Kidney tubule cell (primary cell): ENCODE data around the gene MRS2.
"Not testable (repeated sequence)": the region's sequence is repeated elsewhere in the genome, so short reads cannot be mapped to it uniquely, and the experiment has no call there.

ENCODE experiments used
- DNase-seq: peaks from one replicate; pipeline ENCODE4 v3.0.0-alpha.2; 2018; ENCODE audit warnings: low spot score

The MRS2 gene, protein sequence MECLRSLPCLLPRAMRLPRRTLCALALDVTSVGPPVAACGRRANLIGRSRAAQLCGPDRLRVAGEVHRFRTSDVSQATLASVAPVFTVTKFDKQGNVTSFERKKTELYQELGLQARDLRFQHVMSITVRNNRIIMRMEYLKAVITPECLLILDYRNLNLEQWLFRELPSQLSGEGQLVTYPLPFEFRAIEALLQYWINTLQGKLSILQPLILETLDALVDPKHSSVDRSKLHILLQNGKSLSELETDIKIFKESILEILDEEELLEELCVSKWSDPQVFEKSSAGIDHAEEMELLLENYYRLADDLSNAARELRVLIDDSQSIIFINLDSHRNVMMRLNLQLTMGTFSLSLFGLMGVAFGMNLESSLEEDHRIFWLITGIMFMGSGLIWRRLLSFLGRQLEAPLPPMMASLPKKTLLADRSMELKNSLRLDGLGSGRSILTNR

DNA sequence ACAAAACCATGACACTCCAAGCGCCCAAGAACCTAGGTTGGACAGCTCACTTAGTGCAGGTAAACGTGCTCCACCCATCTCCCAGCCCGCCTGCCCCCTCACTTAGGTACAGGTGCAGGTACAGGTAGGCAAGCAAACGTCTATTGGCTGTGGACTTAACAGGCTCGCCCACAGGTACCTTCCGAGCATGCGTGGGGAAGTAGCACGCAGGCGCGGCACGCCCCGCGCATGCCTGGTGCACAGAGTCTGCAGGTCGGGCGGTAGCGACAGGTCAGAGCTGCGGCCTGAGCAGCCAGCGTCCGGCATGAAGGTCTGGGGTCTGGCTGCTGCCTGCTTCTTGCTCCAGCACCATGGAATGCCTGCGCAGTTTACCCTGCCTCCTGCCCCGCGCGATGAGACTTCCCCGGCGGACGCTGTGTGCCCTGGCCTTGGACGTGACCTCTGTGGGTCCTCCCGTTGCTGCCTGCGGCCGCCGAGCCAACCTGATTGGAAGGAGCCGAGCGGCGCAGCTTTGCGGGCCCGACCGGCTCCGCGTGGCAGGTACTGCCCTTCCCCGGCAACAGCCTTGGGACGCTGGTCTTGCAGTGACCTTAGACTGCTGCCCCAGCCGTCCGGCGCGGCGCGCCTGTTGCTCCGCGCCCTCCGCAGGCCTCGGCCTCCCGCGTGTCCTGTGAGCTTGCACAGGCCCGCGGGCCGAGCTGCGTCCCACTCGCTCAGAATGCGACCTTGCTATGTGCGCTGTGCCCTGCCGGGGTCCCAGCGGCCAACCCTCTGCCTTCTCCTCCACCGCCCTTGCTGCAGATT is at the start of gene MRS2:
TSS of gene MRS2 (plus strand) at position 240 of the 804 bp plus-strand sequence. CDS start at position 351, 111 bp downstream.
- peak; percentile 95 for DNase-seq

DNA sequence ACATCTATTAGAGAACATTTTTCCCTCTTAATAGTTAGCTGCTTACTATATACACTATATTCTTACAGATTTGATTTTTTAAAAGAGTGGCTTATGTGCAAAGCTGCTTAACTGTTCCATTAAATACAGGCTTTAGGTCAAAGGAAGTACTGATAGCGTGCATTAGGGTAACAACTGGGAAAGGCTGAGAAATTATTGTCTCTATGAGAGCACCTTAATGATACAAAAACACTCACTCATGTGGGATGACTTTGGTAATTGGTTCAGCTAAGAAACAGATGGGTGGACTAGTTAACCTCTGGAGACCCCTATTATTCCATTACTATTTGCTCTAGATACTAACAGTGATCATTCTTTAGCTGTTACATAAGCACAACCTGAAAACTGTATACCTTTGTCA is 48.9 kb upstream of the MRS2 start:
- DNase-seq, result no peak

DNA sequence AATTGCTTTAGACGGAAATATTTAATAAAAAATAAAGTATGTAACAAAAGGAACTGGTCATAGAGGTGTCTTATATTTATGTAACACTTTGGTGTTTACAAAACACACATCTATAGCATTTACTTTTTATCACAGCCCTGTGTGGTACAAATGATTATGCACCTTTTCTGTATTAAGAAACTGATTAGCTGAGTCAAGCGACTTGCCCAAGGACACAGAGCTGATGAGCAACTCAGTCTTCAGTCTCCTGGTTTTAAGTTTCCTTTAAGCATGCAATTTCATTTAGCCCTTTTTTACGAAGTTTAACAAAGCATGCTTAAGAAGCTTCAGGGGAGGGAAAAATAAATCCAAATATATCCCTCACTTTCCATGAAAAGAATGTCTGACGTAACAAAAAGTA is 47.3 kb upstream of the MRS2 start:
- no peak for DNase-seq

DNA sequence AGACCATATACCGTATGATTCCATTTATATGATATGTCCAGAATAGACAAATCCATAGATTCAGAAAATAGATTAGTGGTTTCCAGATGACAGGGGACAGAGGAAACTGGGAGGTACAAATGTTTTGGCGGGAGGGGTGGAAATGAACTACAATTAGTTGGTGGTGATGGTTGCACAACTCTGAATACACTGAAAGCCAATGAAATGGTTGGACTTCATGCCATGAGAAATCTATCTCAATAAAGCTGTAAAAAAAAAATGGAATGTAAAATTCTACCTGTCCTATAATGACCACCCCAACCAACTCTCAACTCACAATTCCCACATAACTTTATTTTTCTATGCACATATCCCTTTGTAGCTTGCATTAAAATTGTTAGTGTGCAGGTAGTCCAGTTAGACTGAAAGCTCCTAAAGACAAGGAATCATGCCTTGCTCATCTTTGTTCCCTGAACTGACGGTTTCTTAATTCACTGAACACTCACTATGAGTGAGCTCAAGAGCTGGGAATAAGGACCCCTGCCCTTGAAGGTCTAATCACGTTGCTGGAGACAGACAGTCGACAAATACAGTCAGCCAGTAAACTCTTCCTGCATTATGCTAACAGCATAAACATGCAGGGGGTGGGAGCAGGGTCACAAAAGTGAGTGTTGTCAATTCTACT is 46.3 kb upstream of the MRS2 start:
- DNase-seq, result peak; percentile 64

DNA sequence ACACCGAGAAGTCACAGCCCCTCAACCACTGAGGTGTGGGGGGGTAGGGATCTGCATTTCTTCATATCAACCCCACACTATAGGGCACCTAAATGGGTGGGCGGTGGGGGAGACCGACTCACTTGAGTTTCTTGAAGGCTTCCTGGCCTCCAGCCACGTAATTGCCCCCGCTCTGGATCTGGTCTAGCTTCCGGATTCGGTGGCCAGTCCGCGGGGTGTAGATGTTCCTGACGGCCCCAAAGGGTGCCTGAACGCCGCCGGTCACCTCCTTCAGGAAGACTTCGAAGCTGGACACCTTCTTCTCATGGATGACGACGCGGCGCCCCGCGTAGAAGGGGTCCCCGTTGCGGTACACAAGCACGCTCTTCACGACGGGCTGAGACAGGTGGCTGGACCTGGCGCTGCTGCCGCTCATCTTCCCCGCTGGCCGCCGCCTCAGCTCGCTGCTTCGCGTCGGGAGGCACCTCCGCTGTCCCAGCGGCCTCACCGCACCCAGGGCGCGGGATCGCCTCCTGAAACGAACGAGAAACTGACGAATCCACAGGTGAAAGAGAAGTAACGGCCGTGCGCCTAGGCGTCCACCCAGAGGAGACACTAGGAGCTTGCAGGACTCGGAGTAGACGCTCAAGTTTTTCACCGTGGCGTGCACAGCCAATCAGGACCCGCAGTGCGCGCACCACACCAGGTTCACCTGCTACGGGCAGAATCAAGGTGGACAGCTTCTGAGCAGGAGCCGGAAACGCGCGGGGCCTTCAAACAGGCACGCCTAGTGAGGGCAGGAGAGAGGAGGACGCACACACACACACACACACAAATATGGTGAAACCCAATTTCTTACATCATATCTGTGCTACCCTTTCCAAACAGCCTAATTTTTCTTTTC is 45.2 kb upstream of the MRS2 start, which contains the start of gene DCDC2:
TSS of gene DCDC2 (minus strand) at position 724 of the 883 bp plus-strand sequence. CDS start at position 415, 309 bp downstream.
- DNase-seq, result peak; percentile 97

DNA sequence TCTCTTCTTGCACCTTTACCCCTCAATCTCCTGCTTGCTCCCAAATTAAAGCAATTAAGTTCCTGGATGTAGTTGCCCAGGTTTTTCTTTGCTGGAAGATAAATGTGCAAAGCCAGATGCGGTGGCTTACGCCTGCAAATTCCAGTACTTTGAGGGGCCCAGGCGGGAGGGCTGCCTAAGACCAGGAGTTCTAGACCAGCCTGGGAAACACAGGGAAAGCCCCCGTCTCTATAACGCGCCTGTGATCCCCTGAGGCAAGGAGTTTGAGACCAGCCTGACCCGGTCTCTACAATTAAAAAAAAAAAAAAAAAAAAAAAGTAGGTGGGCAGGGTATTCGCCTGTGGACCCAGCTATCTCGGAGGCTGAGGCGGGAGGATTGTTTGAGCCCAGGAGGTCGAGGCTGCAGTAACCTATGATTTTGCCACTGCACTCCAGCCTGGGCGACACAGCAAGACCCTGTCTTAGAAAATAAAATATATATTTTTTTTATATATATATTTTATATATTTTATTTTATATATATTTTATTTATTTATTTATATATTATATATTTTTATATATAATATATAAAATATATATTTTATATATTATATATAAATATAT is 44.4 kb upstream of the MRS2 start:
- DNase-seq, result no peak

DNA sequence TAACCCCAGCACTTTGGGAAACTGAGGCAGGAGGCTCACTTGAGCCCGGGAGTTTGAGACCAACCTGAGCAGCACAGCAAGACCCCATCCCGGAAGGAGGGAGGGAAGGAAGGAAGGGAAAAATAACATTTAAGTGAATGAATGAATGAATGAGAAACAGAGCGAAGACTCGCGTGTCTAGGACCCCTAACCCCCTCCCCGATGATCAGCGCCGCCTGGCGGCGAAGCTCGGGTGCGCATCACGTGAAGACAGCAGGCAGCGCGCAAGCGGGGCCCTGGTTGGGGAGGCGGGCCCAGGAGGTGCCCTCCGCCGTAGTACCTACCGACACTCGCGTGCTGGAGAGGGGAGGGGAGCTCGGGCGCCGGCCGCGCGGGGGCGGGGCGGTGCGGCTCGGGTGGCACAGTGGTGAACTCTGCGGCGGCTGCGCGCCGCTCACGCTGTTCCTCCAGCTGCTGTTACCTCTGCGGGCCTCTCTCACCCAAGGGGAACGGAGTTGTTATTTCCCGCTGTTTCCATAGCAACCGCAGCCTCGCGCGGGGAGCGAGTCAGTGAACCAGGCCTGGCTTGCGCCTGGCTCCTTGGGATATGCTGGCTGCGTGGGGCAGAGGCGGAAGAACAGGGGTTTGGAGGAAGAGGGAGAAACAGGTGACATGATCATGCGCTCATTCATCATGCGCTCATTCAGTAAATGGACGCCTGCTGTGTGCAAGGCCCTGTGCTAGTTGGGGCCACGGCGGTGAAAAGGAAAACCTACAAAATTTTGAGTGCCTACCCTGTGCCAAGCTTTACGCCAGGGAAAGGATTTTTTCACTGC is 42.9 kb upstream of the MRS2 start:
- DNase-seq, result peak; percentile 100

GRCh38 chr6:24362363-24362762 is 40.4 kb upstream of the MRS2 start:
- DNase-seq, result not testable (repeated sequence)

GRCh38 chr6:24365103-24365633 is 37.6 kb upstream of the MRS2 start:
- DNase-seq, result not testable (repeated sequence)

DNA sequence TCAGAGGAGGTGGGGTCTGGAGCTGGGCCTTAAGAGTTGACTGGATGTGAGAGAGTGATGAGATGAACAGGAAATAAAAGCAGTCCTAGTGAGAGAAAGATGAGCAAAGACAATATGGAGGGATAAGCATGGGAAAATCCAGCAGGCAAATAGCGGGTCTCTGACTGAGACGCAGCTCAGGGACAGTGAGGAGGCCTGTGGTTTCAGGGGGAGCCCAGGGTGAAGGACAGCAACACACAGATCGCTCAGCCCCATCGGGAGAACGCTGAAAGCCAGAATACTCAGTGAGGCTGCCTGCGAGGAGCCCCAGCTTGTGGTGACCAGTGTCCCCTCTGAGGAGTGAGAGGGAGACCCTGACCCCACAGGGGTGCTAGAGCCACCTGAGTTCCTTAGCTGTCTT is 28.1 kb upstream of the MRS2 start:
- DNase-seq, result no peak

DNA sequence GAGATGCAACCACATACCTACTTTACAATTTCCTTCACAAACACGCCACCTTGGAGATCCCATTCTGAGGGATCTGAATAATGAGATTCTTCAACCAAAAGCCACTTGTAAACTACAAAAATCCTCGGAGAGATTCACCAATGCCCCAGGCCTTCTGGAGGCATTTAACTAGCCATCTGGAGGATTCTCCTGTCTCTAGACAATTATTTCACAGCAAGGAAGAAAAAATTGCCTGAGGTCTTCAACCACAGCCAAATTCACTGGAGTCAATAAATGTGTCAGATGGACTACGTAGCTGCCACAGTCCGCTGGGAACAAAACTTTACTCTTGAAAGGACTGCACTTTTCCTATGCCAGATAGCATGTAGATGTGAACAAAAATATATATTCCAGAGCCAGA is 25.9 kb upstream of the MRS2 start:
- no peak for DNase-seq

- no peak for DNase-seq
Observed at GRCh38 chr6:24378473-24379097, 24.2 kb upstream of the MRS2 start.

GRCh38 chr6:24381476-24382219 is 21.1 kb upstream of the MRS2 start:
- DNase-seq, result no peak

DNA sequence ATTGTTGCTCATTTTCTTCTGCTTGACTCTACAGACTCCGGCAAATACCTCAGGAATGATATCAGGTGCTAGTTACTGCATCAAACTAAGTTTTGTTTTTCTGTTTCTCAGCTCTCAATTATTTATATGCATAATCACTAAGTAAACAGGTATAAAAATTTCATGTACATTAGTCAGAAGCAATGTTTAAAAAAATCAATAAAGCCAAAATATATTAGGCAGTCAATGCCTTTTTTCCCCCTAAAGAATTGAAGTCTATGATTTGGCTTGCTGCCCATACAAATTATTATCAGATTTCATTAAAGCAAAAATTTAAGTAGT is 20.6 kb upstream of the MRS2 start:
- peak; percentile 84 for DNase-seq

- peak; percentile 92 for DNase-seq
Observed at GRCh38 chr6:24382891-24383494, 19.7 kb upstream of the MRS2 start.

DNA sequence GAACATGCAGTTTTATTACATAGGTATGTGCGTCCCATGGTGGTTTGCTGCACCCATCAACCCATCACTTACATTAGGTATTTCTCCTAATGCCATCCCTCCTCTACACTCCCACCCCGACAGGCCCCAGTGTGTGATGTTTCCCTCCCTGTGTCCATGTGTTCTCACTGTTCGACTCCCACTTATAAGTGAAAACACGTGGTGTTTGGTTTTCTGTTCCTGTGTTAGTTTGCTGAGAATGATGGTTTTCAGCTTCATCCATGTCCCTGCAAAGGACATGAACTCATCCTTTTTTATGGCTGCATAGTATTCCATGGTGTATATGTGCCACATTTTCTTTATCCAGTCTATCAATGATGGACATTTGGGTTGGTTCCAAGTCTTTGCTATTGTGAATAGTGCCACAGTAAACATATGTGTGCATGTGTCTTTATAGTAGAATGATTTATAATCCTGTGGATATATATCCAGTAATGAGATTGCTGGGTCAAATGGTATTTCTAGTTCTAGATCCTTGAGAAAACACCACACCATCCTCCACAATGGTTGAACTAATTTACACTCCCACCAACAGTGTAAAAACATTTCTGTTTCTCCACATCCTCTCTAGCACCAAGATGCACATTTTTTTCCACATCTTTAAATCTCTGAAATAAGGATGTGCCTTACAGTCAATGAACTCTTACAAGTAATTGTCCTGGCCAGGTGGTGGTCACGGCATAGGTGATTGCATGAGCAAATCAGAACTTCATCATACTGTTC is 18.2 kb upstream of the MRS2 start:
- DNase-seq, result not testable (repeated sequence)

- peak; percentile 74 for DNase-seq
Observed at GRCh38 chr6:24385536-24386269, 17.0 kb upstream of the MRS2 start.
